HG03039 (cell line): Measurements from ENCODE around the gene VWA8.
"Not testable (repeated sequence)": the region's sequence is repeated elsewhere in the genome, so short reads cannot be mapped to it uniquely, and the experiment has no call there.

Experiments
- ATAC-seq: cut with Tn5 transposase; IDR thresholded peaks from one replicate; pipeline ENCODE4 v1.9.1; 2021; ENCODE audit warnings: mild to moderate bottlenecking, moderate library complexity; ENCODE audit not compliant: unreplicated experiment

Gene VWA8

DNA sequence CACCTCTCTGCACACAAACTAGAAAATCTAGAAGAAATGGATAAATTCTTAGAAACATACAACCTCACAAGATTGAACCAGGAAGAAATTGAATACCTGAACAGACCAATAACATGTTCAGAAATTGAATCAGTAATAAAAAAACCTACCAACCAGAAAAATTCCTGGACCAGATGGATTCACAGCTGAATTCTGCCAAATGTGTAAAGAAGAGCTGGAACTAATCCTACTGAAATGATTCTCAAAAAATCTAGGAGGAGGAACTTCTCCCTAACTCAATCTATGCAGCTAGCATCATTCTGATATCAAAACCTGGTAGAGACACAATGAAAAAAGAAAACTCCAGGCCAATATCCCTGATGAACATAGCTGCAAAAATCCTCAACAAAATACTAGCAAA is 336.9 kb downstream of the VWA8 start:
- no peak for ATAC-seq

- no peak for ATAC-seq
Observed at GRCh38 chr13:41622432-41623429, 338.2 kb downstream of the VWA8 start.

DNA sequence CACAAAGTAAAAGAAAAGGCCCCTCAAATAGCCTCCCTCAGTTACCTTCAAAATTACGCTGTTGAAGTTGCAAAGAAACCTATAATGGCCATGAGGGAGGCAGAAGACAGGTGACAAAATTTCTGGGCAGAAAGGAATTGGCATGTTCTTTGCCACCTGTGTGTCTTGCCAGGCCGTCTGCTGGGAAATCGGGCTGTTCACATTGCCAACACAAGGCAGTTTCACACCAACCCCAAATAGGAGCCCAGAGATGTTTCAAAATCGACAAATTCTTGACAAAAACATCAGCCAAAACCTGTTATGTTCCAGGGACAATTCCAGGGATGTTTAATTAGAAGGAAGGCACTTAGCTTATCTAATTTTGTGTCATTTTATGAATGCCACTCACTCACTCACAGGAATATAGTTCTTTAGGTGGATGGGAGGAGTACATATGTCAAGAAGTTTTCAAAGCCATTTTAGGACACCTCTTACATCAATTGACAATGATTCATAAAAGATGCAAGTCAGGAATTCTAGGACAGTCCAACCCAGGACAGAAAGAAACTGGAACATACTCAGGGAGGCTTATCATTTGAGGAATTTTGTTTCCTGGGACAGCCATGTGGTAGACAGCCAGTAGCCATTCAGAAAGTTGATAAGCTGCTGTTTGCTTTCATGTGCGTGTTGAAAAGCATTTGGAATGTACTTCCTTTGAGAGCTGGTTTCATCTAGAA is 339.0 kb downstream of the VWA8 start:
- no peak for ATAC-seq

GRCh38 chr13:41617633-41618032 is 343.3 kb downstream of the VWA8 start:
- not testable (repeated sequence) for ATAC-seq

DNA sequence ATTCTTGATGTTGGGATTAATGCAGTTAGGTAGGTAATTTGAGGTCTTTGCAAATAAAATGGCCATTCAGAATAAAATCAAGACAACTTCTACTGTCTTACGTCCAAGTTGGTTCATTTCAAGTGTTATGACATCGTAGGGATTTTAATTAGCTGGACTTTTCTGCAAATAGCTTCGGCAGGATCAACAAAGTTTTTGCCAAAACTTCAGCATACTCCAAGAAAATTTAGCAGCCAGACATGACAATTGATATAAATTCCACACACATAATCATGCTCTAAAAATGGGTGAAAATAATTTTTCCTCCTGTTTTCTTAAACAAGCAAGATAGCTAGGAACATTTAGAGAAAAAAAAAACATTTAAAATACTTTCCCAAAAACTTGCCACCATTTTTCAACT is 344.8 kb downstream of the VWA8 start:
- ATAC-seq, result no peak

DNA sequence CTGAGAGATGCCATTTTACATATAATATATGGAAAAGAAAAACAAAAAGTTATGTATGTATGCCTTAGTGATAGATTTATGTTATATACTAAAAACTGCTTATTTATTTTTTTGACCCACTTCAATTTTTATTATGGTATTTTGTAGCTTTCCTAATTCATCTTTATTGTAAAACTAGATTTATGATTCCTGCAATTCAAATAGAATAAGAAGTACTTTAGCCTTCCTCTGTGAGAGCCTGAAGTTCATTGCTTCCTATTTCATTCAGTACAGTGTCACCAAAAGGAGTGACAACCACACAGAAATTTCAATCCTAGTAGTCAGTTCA is 345.4 kb downstream of the VWA8 start:
- no peak for ATAC-seq

GRCh38 chr13:41614671-41615527 is 346.0 kb downstream of the VWA8 start:
- ATAC-seq, result no peak

DNA sequence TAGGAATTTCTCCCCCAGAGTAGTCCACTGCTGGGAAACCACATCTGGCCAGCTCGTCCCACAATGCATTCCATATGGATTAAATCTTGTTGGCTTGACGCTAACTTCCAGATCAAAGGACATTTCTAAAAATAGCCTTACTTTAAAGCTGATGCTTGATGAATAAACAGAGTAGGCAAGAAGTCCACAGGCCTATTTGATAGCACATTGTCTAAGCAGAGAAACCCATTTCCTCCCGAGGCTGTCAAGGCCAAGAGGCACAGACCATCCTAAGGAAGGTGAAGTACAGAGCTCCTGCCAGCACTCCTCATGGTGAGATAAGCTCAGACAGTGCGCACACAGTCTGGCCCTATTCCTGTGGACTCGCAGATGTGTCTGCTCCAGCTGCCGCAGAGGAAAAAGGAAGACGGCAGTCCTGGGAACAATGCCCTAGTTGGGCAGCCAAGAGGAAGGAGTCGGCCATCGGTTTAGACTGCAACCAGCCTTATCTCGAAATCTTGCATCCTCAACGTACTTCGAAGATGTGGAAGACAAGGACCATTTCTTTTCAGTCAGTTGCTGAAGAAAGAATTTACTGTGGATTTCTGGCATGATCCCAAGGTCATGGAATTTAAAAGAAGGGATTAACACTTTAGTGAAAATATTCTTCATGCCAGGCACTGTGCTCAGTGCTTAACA is 346.8 kb downstream of the VWA8 start:
- ATAC-seq, result no peak

GRCh38 chr13:41613471-41613870 is 347.4 kb downstream of the VWA8 start:
- no peak for ATAC-seq

GRCh38 chr13:41611385-41611784 is 349.5 kb downstream of the VWA8 start:
- ATAC-seq, result no peak

- ATAC-seq, result no peak
Observed at GRCh38 chr13:41610404-41610803, 350.5 kb downstream of the VWA8 start.

DNA sequence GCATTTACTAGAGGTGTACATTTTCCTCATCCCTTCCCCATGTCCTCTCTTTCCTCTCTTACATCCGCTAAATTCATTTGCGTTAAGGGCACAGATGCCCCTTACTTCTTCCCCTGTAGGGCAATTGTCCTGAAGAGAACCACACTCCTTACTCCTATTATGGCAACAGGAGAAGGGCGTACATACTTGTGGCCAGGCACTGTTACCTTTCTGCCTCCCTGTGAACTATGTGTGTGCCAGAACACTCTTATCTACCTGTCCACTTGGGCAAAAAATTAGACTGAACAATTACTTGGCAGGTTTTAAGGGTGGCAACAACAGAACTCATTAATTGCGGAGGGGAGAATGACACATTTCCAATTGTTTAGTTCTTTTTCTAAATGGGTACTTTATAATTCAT is 351.1 kb downstream of the VWA8 start:
- no peak for ATAC-seq

DNA sequence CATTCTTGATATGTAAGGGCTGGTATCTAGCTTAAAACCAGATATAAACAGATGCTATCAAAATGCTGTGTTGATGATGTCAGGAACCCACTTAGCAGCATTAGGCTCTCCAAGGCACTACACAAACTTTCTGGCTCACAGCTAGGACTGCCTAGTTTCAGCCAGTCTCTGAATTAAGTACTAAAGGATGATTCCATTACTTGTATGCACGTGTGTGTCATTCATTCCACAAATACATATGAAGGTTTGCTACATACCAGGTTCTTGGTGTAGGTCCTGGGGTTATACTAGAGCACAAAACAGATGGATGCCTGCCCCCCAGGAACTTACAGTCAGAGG is 352.1 kb downstream of the VWA8 start:
- ATAC-seq, result no peak

GRCh38 chr13:41608111-41608838 is 352.6 kb downstream of the VWA8 start:
- no peak for ATAC-seq

DNA sequence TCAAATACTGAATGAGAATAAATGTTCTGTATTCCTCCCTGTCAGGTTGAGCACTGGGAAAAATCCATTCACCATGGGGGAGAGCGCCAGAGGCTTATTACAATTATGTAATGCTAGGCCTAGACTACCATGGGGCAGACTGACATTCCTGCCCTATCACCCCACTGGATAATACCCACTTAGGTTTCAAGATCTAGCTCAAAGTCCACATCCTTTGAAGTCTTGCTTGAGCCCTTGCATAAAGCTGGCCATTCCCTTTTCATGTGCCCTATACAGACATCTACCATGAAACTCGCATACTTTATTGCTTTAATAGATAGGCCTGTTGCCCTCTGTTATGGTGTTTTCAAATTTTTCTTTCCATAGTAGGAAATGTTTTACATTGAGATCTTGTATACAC is 354.3 kb downstream of the VWA8 start:
- ATAC-seq, result no peak

GRCh38 chr13:41605319-41606285 is 355.3 kb downstream of the VWA8 start:
- no peak for ATAC-seq

- ATAC-seq, result no peak
Observed at GRCh38 chr13:41603917-41604316, 357.0 kb downstream of the VWA8 start.

DNA sequence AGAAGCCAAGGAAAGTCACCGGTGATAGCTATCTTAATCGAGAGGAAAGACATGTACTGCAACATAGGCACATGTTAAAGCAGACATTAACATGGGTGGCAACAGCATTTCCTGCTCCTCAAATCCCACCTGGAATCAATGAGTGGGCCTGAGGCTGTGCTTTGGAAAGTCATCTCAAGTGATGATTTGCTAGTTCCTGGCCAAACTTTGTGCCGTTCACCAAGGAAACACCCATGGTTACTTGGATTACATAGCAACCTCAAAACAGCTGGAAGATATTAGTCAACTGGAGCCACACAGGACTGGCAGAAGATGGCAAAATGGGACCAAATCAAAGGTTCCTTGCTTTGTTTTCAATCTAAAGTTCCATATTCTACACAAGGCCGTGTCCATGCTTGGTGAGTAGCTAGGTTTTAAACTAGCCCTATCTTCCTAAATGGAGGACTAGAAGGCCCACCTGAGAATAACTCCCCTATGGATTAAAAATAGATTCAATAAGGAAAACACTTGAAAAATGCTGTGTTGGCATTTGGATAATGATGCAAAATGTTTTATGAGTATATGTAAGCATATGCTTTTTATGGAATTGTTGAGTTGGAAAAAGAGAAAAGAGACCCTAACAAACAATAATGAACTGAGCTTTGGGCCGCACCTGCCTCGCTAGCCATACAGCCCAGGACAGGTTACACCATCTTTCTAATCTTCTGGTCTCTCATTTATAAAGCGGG is 359.0 kb downstream of the VWA8 start:
- ATAC-seq, result no peak
